Esophagus muscularis mucosa (tissue), 4 donors: ENCODE data around the gene TJP1. TPM values are rescaled to one million over a fixed set of nuclear protein-coding genes. Genes with fewer than 3 reads are reported as not detected.

Source experiments
- DNase-seq: peaks from one replicate; pipeline ENCODE4 v3.0.0-alpha.2; 2017; ENCODE audit errors: extremely low spot score
- H3K27ac ChIP-seq, 4 donors: fragments of 200-600 bp; sonication (generic); replicated peaks in 1 of 4; 1 replicate in 3 of 4; 2 replicates in 1 of 4; pipeline ENCODE4 v1.5.1; 2016 to 2019; ENCODE audit warnings: mild to moderate bottlenecking in 1 of 4
- H3K27me3 ChIP-seq, 4 donors: fragments of 200-600 bp; sonication (generic); one replicate each; pipeline versions ENCODE4 v1.5.1 to v1.6.0; 2016 to 2019
- H3K36me3 ChIP-seq, 4 donors: fragments of 200-600 bp; sonication (generic); one replicate each; pipeline ENCODE4 v1.5.1; 2016 to 2019
- H3K4me1 ChIP-seq, 4 donors: fragments of 200-600 bp; sonication (generic); one replicate each; pipeline ENCODE4 v1.5.1; 2016 to 2019
- H3K4me3 ChIP-seq, 4 donors: fragments of 200-600 bp; sonication (generic); 1 replicate in 2 of 4; 2 replicates in 2 of 4; pipeline ENCODE4 v1.5.1; 2016 to 2019; ENCODE audit warnings: mild to moderate bottlenecking in 4 of 4, moderate library complexity in 1 of 4
- H3K9me3 ChIP-seq, 4 donors: fragments of 200-600 bp; sonication (generic); 1 replicate in 3 of 4; 2 replicates in 1 of 4; pipeline ENCODE4 v1.5.1; 2016 to 2019
- CTCF ChIP-seq, 3 experiments: fragments of 200-600 bp in 2 of 3; fragments of 450-650 bp in 1 of 3; sonication (generic) in 2 of 3; IDR thresholded peaks; one replicate each; pipeline ENCODE4 v1.5.1; 2017 to 2019; ENCODE audit warnings: antibody characterized with exemption in 3 of 3, mild to moderate bottlenecking in 2 of 3, moderate library complexity in 1 of 3
- EP300 ChIP-seq: sonication (generic); formaldehyde crosslinking; IDR thresholded peaks from one replicate; pipeline ENCODE4 v1.6.1; 2017; ENCODE audit warnings: antibody characterized with exemption
- POLR2A ChIP-seq: fragments of 450-650 bp; IDR thresholded peaks from one replicate; pipeline ENCODE4 v1.6.1; 2017; ENCODE audit warnings: antibody characterized with exemption, moderate library complexity, mild to moderate bottlenecking, low read depth
- POLR2AphosphoS5 ChIP-seq, 2 donors: sonication (generic); formaldehyde crosslinking; IDR thresholded peaks; one replicate each; pipeline ENCODE4 v1.6.1; 2017; ENCODE audit warnings: antibody characterized with exemption in 2 of 2
- WGBS: methylation state at CpG from one replicate; pipeline ENCODE4 v1.1.5; 2018; 5-methylcytosine and 5-hydroxymethylcytosine counted together
- intact Hi-C: fragments of 100-400 bp; cut with DNase I; formaldehyde crosslinking; loops from one replicate; pipeline ENCODE4 v1.15.1; 2023
- total RNA-seq, 4 donors: library from RNA; depleted of rRNA; stranded (reverse); fragments of >200 nt; gene quantifications; one replicate each; pipeline versions ENCODE4 v1.1.0 to v1.2.1, GENCODE V29; 2016

The TJP1 gene
- total RNA-seq, 4 donors from 2014 or later: 69.4 to 108 (median 90.2) TPM

DNA sequence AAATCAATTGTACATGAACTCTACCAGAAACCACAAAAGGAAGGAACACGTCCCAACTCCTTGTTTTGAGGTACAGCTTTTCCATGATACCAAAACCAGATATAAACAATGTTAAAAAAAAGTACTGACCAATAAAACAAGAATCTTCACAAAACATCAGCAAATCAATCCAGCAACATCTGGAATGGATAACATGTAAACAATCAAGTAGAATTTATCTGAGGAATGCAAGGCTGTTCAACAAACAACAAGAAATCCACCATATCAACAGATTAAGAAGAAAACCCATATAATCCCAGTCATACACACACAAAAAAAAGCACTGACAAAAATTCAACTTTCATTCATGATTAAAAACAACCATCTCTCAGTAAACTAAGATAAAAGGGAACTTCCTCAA, 26.7 kb downstream of the TJP1 start:
- no peak for DNase-seq
- intact Hi-C loops: no loop called here
- Histone ChIP-seq H3K27me3 (no peaks in the 10 kb centered on the region), H3K4me3 (no peak overlapping the region), H3K27ac (no peak overlapping the region), H3K9me3 (no peaks in the 10 kb centered on the region), H3K36me3 (peaks cover 0 to 26% (median 2%) of the 10 kb centered on the region in 4 donors), H3K4me1 (peaks cover 4 to 18% (median 16%) of the 10 kb centered on the region in 4 donors)
- TF ChIP-seq EP300 (no peak), POLR2A (no peak), CTCF (IDR thresholded peaks at IDR 0.05) (no peak), POLR2AphosphoS5 (IDR thresholded peaks at IDR 0.05) (no peak)
- WGBS: 86% methylated on average over 1 of the region's 1 CpG

GRCh38 chr15:29792426-29793159, 29.7 kb downstream of the TJP1 start:
- Histone ChIP-seq H3K36me3 (peaks cover 0 to 14% (median 0%) of the 10 kb centered on the region in 4 donors), H3K4me1 (peaks cover 6 to 16% (median 10%) of the 10 kb centered on the region in 4 donors), H3K27me3 (no peaks in the 10 kb centered on the region), H3K4me3 (no peak overlapping the region), H3K9me3 (no peaks in the 10 kb centered on the region), H3K27ac (no peak overlapping the region)
- DNase-seq: no peak
- intact Hi-C loops: no loop called here
- no peak for TF ChIP-seq POLR2AphosphoS5 (IDR thresholded peaks at IDR 0.05)
- TF ChIP-seq EP300: no peak
- TF ChIP-seq CTCF (IDR thresholded peaks at IDR 0.05): no peak
- TF ChIP-seq POLR2A: no peak
- WGBS: 88% methylated on average over 2 of the region's 2 CpGs

GRCh38 chr15:29790607-29791006, 31.7 kb downstream of the TJP1 start:
- no peak for DNase-seq
- Histone ChIP-seq H3K4me3 (no peak overlapping the region), H3K4me1 (peaks cover 13 to 18% (median 14%) of the 10 kb centered on the region in 4 donors), H3K36me3 (peaks cover 0 to 14% (median 0%) of the 10 kb centered on the region in 4 donors), H3K27me3 (no peaks in the 10 kb centered on the region), H3K9me3 (no peaks in the 10 kb centered on the region), H3K27ac (no peak overlapping the region)
- TF ChIP-seq EP300 (no peak), POLR2AphosphoS5 (IDR thresholded peaks at IDR 0.05) (no peak), POLR2A (no peak), CTCF (IDR thresholded peaks at IDR 0.05) (no peak)
- intact Hi-C loops: no loop called here
- 87% methylated on average over 6 of the region's 6 CpGs for WGBS

GRCh38 chr15:29789871-29790270, 32.4 kb downstream of the TJP1 start:
- H3K4me1 ChIP-seq: peaks cover 18 to 25% (median 21%) of the 10 kb centered on the region in 4 donors
- intact Hi-C loops: no loop called here

More at GRCh38 chr15:29789871-29790270, 32.4 kb downstream of the TJP1 start:
- no peaks in the 10 kb centered on the region for H3K27me3 ChIP-seq
- WGBS: 74% methylated on average over 4 of the region's 4 CpGs
- H3K36me3 ChIP-seq: peaks cover 0 to 14% (median 0%) of the 10 kb centered on the region in 4 donors
- TF ChIP-seq POLR2AphosphoS5 (IDR thresholded peaks at IDR 0.05) (no peak), CTCF (IDR thresholded peaks at IDR 0.05) (no peak), EP300 (no peak), POLR2A (no peak)
- H3K27ac ChIP-seq: no peak overlapping the region
- H3K9me3 ChIP-seq: no peaks in the 10 kb centered on the region
- H3K4me3 ChIP-seq: no peak overlapping the region
- no peak for DNase-seq
